DMS114 treated with DMSO at 0.1 percent for 48 hours (cell line): ENCODE data around the gene SUPT3H.
"Not testable (repeated sequence)": the region's sequence is repeated elsewhere in the genome, so short reads cannot be mapped to it uniquely, and the experiment has no call there.

Experiments used
- DNase-seq: peaks from one replicate; lab custom pipeline; 2025; ENCODE audit not compliant: unreplicated experiment; lab: John Stamatoyannopoulos, UW

SUPT3H gene

GRCh38 chr6:45327956-45328522 lies 49.7 kb downstream of the SUPT3H start, which contains the start of gene RUNX2:
Gene RUNX2, plus strand, starts transcription at chr6:45328330. Its CDS starts 397 bp downstream, at chr6:45328727.
- no peak for DNase-seq

GRCh38 chr6:45326698-45327417 lies 50.9 kb downstream of the SUPT3H start:
- no peak for DNase-seq

GRCh38 chr6:45323656-45324224 lies 54.0 kb downstream of the SUPT3H start:
- DNase-seq = no peak

GRCh38 chr6:45320349-45320748 lies 57.4 kb downstream of the SUPT3H start:
- DNase-seq = no peak

- DNase-seq = no peak
These were observed 63.6 kb downstream of the SUPT3H start for GRCh38 chr6:45314146-45314545.

- no peak for DNase-seq
These were observed 67.5 kb downstream of the SUPT3H start for GRCh38 chr6:45310118-45310788.

- DNase-seq = no peak
These were observed 72.2 kb downstream of the SUPT3H start for GRCh38 chr6:45305546-45305945.

- DNase-seq = no peak
These were observed 74.9 kb downstream of the SUPT3H start for GRCh38 chr6:45302832-45303231.

GRCh38 chr6:45301348-45302142 lies 76.2 kb downstream of the SUPT3H start:
- no peak for DNase-seq

GRCh38 chr6:45300736-45301135 lies 77.0 kb downstream of the SUPT3H start:
- DNase-seq = no peak

GRCh38 chr6:45299096-45299581 lies 78.6 kb downstream of the SUPT3H start:
- DNase-seq = no peak

- no peak for DNase-seq
These were observed 80.4 kb downstream of the SUPT3H start for GRCh38 chr6:45297320-45297719.

- DNase-seq = not testable (repeated sequence)
These were observed 83.6 kb downstream of the SUPT3H start for GRCh38 chr6:45294065-45294701.

GRCh38 chr6:45293306-45293705 lies 84.4 kb downstream of the SUPT3H start:
- no peak for DNase-seq

- DNase-seq = no peak
These were observed 87.8 kb downstream of the SUPT3H start for GRCh38 chr6:45289751-45290514.

- not testable (repeated sequence) for DNase-seq
These were observed 91.0 kb downstream of the SUPT3H start for GRCh38 chr6:45286707-45287106.

- no peak for DNase-seq
These were observed 99.4 kb downstream of the SUPT3H start for GRCh38 chr6:45278367-45278766.

- DNase-seq = not testable (repeated sequence)
These were observed 100.0 kb downstream of the SUPT3H start for GRCh38 chr6:45277741-45278140.

GRCh38 chr6:45275358-45275757 lies 102.4 kb downstream of the SUPT3H start:
- no peak for DNase-seq

- DNase-seq = no peak
These were observed 105.1 kb downstream of the SUPT3H start for GRCh38 chr6:45272626-45273025.
